ENCODE results near the gene PRAMEF13. TPM values are rescaled to one million over a fixed set of nuclear protein-coding genes. Genes with fewer than 3 reads are reported as not detected.
"Not testable (repeated sequence)": the region's sequence is repeated elsewhere in the genome, so short reads cannot be mapped to it uniquely, and the experiment has no call there.

Gene PRAMEF13, protein sequence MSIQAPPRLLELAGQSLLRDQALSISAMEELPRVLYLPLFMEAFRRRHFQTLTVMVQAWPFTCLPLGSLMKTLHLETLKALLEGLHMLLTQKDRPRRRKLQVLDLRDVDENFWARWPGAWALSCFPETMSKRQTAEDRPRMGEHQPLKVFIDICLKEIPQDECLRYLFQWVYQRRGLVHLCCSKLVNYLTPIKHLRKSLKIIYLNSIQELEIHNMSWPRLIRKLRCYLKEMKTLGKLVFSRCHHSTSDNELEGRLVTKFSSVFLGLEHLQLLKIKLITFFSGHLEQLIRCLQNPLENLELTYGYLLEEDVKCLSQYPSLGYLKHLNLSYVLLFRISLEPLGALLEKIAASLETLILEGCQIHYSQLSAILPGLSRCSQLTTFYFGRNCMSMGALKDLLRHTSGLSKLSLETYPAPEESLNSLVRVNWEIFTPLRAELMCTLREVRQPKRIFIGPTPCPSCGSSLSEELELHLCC
- total RNA-seq, result not detected in 2 replicates

DNA sequence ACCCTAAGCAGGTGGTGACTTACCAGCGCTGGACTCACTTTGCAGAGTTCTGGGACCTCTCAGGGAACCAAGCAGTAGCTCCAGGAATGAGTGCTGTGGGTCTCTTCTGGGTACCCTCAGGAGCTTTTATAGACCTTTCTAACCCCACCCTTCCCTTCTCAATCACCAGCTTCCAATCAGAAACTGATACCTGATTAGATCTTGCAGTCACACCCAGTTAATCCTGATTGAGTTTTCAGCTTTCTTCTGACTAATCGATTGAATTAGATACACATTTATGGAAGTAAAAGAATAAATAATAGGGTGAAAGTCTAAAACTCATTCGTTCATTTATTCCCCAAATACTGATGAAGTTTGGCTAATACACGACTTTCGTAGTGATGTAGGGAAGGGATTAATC, at the start of gene PRAMEF13:
PRAMEF13 (minus strand) TSS at position 101 of the 400 bp plus-strand sequence. CDS start 1,820 bp downstream, outside the sequence.
- DNase-seq (ENCODE audit: low read depth in 2 of 2), result not testable (repeated sequence)

DNA sequence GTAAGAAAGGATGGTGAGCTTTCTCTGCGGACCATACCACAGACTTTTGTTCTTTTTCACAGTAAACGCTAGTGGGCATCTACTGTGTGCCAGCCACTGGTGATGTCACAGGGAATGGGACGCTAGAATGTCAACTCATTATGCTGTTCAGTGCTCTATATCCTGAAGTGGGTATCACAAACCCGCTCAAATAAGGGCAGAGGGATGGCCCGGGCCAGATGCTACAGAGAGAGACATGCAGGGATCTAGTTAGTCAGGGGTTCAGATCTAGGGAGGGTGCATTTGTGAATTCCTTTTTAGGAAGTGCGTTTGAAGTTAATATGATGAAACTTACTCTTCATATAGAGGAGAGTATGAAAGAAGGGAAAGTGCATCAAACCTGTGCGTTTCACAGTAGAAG, 45.9 kb upstream of the PRAMEF13 start:
- DNase-seq (ENCODE audit: low read depth in 2 of 2), result not testable (repeated sequence)

DNA sequence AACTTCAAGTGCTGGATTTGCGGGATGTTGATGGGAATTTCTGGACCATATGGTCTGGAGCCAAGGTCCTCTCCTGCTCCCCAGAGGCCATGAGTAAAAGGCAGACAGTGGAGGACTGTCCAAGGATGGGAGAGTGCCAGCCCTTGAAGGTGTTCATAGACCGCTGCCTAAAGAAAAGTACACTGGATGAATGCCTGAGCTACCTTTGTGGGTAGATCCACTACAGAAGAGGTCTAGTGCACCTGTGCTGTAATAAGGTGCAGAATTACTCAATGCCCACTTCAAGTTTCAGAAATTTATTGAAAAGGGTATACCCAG, 45.3 kb upstream of the PRAMEF13 start:
- not testable (repeated sequence) for DNase-seq (ENCODE audit: low read depth in 2 of 2)

DNA sequence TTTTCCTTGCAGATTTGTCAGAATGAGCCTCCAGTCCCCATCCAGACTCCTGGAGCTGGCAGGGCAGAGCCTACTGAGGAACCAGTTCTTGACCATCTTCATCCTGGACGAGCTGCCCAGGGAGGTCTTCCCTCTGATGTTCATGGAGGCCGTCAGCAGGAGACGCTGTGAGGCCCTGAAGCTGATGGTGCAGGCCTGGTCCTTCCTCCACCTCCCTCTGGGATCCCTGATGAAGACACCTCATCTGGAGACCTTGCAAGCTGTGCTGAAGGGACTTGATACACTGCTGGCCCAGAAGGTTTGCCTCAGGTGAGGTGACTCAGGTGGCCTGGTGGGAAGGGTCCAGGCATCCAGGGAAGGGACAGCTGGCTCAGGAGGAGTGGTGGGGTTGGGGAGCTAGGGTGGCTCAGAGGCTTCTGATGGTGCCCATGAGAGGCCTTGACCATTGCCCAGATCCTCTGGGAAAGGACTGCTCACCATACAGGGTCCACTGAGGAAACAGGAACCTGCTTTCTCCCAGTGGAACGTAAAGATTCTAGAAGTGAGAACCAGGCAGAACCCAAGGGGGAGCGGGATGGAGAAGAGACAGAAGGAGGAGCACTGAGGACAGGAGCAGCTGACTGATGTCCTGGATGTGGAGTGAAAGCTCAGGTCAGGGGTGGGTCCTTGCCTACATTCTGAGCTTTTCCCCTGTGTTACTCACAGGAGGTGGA, 44.8 kb upstream of the PRAMEF13 start:
- DNase-seq (ENCODE audit: low read depth in 2 of 2), result not testable (repeated sequence)

DNA sequence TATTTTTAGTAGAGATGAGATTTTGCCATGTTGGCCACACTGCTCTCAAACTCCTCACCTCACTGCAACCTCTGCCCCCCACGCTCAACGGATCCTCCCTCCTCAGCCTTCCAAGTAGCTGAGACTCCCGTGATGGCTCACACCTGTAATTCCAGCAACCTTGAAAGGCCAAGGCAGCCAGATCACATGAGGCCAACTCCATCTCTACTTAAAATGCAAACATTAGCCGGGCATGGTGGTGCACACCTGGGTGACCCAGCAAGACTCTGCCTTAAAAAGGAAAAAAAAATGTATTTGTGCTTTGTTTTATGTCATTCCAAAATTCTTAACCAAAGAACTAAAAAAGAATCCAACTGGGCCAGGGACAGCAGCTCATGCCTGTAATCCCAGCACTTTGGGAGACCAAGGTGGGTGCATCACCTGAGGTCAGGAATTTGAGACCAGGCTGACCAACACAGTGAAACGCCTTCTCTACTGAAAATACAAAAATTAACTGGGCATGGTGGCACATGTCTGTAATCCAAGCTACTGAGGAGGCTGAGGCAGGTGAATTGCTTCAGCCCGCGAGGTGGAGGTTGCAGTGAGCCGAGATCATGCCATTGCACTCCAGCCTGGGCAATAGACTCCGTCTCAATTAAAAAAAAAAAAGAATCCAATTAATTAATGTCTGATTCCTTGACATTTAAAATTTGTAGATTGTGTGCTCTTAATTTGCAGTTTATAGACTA, 42.5 kb upstream of the PRAMEF13 start:
- DNase-seq (ENCODE audit: low read depth in 2 of 2), result not testable (repeated sequence)

DNA sequence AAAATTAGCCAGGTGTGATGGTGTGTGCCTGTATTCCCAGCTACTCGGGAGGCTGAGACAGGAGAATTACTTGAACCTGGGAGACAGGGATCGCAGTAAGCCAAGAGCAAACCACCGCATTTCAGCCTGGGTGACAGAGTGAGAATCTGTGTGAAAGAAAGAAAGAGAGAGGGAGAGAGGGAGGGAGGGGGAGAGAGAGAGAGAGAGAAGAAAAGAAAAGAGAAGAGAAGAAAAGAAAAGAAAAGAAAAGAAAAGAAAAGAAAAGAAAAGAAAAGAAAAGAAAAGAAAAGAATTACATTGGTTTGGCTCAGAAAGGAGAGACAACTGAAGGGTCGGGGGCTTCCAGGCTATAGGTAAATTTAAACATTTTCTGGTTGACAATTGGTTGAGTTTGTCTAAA, 38.4 kb upstream of the PRAMEF13 start:
- DNase-seq (ENCODE audit: low read depth in 2 of 2), result not testable (repeated sequence)

DNA sequence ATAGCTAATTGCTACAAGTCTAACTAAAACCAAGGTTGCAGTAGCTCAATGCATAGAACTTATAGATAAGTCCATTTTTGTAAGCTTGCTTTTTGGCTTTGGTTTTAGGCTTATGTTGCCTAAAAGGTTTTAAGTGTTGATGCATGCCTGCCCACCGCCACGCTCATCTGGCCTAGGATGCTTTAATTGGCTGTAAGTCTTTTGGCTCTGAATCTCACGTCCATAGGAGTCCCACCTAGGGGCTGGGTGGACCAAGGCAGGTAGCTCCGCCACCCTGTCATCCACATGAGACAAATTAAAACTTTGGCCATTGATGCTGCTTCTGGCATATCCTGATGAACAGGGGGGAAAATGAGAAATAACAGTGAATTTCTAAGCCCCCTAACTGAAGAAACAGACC, 36.4 kb upstream of the PRAMEF13 start:
- not testable (repeated sequence) for DNase-seq (ENCODE audit: low read depth in 2 of 2)

DNA sequence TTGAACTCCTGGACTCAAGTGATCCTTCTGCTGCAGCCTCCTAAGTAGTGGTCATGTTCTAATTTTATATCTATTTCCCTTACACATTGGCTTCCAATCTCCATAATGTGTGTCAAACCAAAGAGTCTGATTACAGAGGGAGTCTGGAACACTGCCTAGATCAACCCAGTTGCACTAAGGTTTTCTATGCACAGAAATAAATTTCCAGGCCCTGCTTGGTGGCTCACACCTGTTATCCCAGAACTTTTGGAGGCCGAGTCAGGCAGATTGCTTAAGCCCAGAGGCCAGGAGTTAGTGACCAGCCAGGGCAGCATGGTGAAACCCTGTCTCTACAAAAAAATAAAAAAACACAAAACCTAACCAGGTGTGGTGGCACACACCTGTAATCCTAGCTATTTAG, 32.8 kb upstream of the PRAMEF13 start:
- not testable (repeated sequence) for DNase-seq (ENCODE audit: low read depth in 2 of 2)

DNA sequence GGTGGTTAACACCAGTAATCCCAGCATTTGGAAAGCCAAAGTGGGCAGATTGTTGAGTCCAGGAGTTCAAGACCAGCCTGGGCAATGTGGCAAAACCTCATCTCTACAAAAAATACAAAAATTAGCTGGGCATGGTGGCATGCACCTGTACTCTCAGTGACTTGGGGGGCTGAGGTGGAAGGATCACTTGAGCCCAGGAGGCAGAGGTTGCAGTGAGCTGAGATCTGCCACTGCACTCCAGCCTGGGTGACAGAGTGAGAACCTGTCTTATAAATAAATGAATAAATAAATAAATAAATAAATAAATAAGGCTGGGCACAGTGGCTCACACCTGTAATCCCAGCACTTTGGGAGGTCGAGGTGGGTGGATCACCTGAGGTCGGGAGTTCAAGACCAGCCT, 30.8 kb upstream of the PRAMEF13 start:
- DNase-seq (ENCODE audit: low read depth in 2 of 2), result not testable (repeated sequence)

DNA sequence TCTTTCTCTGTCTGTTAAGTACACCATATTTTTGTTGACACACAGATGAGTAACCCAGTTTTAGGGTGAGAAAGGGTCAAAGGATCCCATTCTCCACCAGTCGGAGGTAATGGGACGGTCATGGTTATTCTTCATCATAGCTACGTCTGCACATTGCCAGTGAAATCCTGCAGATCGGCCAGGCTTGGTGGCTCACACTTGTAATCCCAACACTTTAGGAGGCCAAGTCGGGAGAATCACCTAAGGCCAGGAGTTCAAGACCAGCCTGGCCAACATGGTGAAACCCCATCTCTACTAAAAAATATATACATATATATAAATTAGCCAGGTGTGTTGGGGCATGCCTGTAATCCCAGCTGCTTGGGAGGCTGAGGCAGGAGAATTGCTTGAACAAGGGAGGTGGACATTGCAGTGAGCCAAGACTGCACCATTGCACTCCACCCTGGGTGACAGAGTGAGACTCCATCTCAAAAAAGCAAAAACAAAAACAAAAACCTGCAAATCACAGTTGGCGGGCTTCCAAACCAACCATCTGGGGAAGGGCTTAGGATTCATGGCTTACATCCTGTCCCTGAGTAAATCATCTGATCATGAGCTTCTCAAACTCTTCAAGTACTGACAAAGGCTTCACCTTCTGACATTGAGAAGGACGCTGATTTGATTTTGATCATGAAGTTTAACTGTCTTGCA, 30.0 kb upstream of the PRAMEF13 start:
- not testable (repeated sequence) for DNase-seq (ENCODE audit: low read depth in 2 of 2)

DNA sequence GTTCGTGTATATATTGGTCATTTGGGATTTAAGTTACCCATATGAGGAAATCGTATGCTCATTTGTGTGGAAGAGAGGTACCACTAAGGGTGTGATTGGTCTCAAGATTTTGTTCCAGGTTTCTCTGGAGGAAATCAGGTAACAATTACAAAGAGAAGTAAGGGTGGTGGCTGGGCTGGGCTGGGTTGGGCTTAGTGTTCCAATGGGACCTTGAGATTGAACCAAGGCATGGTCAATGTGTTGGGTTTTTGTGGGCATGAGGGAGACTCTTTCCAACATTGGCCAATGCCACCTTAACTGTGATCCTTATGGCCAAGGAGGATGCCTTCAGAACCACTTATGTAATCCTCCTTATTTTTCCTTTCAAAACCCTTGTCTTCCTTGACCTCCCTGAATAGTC, 29.4 kb upstream of the PRAMEF13 start:
- not testable (repeated sequence) for DNase-seq (ENCODE audit: low read depth in 2 of 2)

DNA sequence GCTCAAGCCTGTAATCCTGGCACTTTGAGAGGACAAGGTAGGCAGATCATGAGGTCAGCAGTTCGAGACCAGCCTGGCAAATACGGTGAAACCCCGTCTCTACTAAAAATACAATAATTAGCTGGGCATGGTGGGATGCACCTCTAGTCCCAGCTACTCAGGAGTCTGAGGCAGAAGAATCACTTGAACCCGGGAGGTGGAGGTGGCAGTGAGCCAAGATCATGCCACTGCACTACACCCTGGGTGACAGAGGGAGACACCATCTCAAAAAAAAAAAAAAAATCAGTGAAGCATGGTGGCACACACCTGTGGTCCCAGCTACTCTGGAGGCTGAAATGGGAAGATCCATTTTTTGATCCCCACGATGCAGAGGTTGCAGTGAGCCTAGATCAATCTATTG, 28.9 kb upstream of the PRAMEF13 start:
- DNase-seq (ENCODE audit: low read depth in 2 of 2), result not testable (repeated sequence)

DNA sequence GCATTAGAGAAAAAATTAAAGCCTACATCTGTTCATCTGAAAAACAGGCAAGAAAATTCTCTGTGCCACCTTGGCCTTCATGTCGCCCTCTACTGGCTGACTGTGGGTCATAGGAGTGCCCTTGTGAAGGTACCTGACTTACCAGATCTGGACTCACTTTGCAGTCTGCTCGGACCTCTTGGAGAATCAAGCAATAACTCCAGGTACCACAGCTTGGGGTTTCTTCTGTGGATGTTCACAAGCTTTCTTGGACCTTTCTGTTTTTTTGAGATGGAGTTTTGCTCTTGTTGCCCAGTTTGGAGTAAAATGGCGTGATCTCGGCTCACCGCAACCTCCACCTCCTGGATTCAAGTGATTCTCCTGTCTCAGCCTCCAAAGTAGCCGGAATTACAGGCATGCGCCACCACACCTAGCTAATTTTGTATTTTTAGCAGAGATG, 27.2 kb upstream of the PRAMEF13 start:
- DNase-seq (ENCODE audit: low read depth in 2 of 2), result peak in 1 of 2 donors; percentile 10

DNA sequence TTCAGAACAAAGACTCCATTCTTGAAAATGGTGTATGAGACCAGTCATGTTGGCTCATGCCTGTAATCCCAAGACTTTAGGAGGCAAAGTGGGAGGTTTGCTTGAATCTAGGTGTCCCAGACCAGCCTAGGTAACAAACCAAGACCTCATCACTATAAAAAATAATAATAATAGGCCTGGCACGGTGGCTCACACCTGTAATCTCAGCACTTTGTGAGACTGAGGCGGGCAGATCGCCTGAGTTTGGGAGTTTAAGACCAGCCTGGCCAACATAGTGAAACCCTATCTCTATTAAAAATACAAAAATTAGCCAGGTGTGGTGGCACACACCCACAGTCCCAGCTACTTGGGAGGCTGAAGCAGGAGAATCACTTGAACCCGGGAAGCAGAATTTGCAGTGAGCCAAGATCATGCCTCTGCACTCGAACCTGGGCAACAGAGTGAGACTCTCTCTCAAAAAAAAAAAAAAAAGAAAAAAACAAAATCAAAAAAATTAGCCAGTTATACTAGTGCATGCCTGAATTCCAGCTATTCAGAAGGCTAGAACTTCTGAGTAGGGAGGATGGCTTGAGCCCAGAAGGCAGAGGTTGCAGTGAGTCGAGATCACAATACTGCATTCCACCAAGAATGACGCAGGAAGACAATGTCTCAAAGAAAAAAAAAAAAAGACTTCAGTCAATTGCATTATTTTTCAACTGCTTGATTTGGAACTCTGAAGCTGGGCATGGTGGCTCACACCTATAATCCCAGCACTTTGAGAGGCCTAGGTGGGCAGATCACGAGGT, 26.3 kb upstream of the PRAMEF13 start:
- not testable (repeated sequence) for DNase-seq (ENCODE audit: low read depth in 2 of 2)

DNA sequence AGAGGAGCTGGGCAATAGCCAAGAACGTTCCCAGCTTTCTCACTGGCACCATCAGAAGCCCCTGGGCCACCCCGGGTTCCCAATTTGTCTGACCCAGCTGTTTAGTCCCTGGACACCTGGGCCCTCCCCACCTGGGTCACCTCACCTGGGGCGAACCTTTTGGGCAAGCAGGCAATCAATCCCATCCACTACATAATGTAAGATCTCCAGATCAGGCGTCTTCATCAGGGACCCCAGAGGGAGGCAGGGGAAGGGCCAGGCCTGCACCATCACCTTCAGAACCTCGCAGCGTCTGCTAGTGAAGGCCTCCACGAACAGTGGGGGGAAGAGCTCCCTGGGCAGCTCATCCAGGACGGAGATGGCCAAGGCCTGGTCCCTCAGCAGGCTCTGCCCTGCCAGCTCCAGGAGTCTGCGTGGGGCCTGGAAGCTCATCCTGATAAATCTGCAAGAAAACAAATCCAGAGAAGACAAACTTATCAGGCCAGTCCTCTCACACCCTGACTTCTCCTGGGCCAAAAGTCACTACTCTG, 24.5 kb upstream of the PRAMEF13 start, which contains the start of gene PRAMEF18:
PRAMEF18 (minus strand) TSS at position 480 of the 530 bp plus-strand sequence; CDS start at position 432, 48 bp downstream.
- DNase-seq (ENCODE audit: low read depth in 2 of 2), result not testable (repeated sequence)

DNA sequence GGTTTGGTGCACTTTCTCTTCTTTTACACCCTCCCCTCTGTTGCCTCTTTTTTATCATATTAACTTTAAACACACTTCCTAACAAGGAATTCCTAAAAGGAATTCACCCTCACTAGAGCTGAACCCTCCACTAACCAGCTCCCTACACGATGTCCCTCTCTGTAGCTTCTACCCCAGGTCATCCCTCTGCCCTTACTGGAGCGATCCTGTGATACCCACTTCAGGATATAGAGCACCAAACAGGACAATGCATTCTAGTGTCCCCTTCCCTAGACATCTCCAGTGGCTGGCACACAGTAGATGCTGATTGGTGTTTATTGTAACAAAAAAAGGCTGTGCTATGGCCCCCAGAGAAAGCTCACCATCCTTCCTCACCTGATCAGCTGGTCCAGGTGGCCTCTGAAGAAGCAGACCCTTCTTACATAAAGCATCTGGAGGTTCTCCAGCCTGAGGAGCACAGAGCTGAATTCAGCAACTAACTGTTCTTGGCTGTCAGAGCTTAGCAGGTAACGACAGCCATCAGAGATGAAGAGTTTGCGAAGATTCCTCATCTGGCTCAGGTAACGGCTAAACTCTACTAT, 23.4 kb upstream of the PRAMEF13 start:
- no peak for DNase-seq (ENCODE audit: low read depth in 2 of 2)

DNA sequence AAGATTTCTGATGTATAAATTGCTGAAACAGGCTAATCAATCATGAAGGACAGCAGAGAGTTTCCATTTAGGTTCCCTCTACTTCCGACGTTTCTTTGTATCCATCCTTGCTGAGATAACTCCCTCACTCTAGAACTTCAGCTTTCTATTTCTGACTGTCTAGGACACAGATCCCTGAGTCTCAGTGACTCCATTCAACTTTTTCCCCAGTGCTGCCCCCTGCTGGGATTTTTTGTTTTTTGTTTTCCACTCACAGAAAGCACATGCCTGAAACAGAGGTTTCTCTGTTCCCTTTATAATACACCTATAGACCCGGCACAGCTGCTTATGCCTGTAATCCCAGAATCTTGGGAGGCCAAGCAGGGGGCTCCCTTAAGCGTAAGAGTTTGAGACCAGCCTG, 21.6 kb upstream of the PRAMEF13 start:
- not testable (repeated sequence) for DNase-seq (ENCODE audit: low read depth in 2 of 2)

DNA sequence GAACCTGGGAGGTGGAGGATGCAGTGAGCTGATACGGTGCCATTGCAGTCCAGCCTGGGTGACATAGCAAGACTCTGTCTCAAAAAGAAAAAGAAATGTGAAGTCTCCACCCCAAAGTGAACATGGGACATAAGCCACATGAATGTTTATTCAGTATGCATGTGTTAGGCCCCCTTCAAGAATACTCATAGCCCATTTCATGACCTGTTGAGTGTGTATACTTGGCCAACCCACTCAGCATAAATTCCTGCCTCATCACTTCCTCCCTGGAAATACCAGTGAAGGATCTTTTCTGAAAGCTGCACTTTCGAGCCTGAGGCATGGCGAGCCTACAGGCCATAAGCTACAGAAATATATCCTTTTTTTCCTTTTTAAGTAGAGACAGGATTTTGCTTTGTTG, 18.0 kb upstream of the PRAMEF13 start:
- DNase-seq (ENCODE audit: low read depth in 2 of 2), result not testable (repeated sequence)

DNA sequence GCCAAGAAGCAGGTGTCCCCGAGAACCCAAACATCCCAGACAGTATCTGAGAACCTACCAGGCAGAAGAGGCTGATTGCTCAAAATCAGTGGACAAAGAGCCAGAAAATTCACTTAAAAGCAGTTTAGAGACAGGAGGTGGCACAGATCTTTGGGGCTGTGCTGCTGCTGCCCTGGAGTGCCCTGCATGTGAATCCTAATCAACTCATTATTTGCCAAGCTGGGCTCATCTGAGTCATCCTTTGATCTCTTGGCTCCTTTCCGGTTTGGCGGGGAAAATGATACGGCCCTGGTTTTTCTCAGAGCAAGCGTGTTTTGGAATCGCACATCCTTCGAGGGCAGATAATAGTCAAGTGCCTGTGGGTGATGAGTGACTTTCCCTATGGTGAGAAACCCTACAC, 15.4 kb upstream of the PRAMEF13 start:
- not testable (repeated sequence) for DNase-seq (ENCODE audit: low read depth in 2 of 2)

DNA sequence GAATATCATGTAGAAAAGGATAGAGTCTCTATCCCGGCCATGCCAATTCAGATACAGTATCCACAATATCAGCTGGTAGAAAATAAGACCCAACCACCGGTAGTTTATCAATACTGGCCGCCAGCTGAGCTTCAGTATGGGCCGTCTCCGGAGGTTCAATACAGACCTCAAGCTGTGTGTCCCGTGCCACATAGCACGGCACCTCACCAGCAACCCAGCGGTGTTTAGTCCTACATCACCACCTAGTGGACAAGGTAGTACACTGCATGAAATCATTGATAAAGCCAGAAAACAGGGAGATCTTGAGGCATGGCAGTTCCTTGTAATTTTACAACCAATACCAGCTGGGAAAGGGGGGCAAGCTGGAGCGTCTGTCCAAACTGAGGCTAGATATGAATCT, 7.5 kb upstream of the PRAMEF13 start:
- not testable (repeated sequence) for DNase-seq (ENCODE audit: low read depth in 2 of 2)
